Calu3 (cell line): ENCODE data around the gene AGXT2. TPM values are rescaled to one million over a fixed set of nuclear protein-coding genes. Genes with fewer than 3 reads are reported as not detected.

Source experiments
- BruUV-seq: library from RNA; stranded (reverse); fragments of 400-500 nt; replicated peaks from 2 replicates; lab custom pipeline; 2021; lab: Mats Ljungman, UMichigan
- CTCF ChIA-PET: fragments of 300-600 bp; sonication (Branson Sonifier 250); formaldehyde crosslinking; loops from one replicate; lab custom pipeline; 2022; ENCODE audit warnings: antibody characterized with exemption; lab: Charles Lee
- DNase-seq: peaks from one replicate; pipeline ENCODE4 v3.0.0; 2022
- H3K27ac Mint-ChIP-seq: one replicate; pipeline ENCODE4 v1.8.0; 2022; ENCODE audit warnings: mixed read lengths; ENCODE audit not compliant: unreplicated experiment
- H3K27me3 Mint-ChIP-seq: one replicate; pipeline ENCODE4 v1.8.0; 2022; ENCODE audit warnings: mixed read lengths; ENCODE audit not compliant: unreplicated experiment
- H3K36me3 Mint-ChIP-seq: one replicate; pipeline ENCODE4 v1.8.0; 2022; ENCODE audit warnings: mild to moderate bottlenecking, moderate library complexity, mixed read lengths; ENCODE audit not compliant: insufficient read depth, unreplicated experiment
- H3K4me1 Mint-ChIP-seq: one replicate; pipeline ENCODE4 v1.8.0; 2022; ENCODE audit warnings: mild to moderate bottlenecking, low read depth, mixed read lengths; ENCODE audit not compliant: unreplicated experiment
- H3K4me3 Mint-ChIP-seq: one replicate; pipeline ENCODE4 v1.8.0; 2022; ENCODE audit warnings: mild to moderate bottlenecking, low read depth, moderate library complexity, mixed read lengths; ENCODE audit not compliant: unreplicated experiment
- H3K9me3 Mint-ChIP-seq: one replicate; pipeline ENCODE4 v1.8.0; 2022; ENCODE audit warnings: low read depth, mixed read lengths; ENCODE audit not compliant: unreplicated experiment
- intact Hi-C: fragments of 100-400 bp; cut with micrococcal nuclease; formaldehyde crosslinking; loops from one replicate; pipeline ENCODE4 v1.10.0; 2022; ENCODE audit not compliant: unreplicated experiment
- total RNA-seq: library from RNA; stranded (reverse); gene quantifications from 2 replicates; pipeline ENCODE4 v1.2.3, GENCODE V29; 2022
- TF ChIP-seq, protein P1 (sequence below): fragments of 200-600 bp; IDR thresholded peaks from one replicate; pipeline ENCODE4 v1.8.0; 2022; ENCODE audit warnings: antibody characterized with exemption; ENCODE audit not compliant: unreplicated experiment

The AGXT2 gene
- total RNA-seq, 1 experiment from 2014 or later = not detected

DNA sequence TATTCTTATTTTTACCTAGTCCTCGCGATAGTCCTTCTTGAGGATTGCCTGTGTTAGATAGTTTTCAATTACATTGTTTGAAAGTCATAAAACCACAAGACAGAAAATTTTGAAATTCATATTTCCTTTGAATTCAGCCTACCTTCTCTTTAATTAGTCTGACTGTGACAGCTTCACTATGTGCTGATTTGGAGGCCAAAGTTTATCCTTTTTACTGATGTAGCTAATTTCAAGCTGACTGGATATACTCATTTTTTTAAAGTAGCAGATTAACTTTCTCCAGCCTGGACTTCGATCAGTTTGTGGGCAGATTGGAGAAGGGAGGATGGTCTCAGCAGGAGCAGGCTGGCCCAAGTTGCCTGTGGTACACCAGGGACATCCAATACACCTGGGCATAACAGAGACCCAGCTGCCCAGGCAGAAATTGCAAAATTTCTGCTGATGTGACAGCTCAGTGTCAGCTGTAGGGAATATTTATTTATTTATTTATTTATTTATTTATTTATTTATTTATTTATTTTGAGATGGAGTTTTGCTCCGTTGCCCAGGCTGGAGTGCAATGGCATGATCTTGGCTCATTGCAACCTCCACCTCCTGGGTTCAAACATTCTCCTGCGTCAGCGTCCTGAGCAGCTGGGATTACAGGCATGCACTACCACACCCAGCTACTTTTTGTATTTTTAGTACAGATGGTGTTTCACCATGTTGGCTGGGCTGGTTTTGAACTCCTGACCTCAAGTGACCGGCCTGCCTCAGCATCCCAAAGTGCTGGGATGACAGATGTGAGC is 24.2 kb downstream of the AGXT2 start:
- no TSS peak for BruUV-seq
- H3K4me1 Mint-ChIP-seq = no peaks in the 10 kb centered on the region
- no peaks in the 10 kb centered on the region for H3K36me3 Mint-ChIP-seq
- H3K27me3 Mint-ChIP-seq = peaks cover 12% of the 10 kb centered on the region
- no peak for DNase-seq
- CTCF ChIA-PET = no interaction called here
- TF ChIP-seq, protein P1, sequence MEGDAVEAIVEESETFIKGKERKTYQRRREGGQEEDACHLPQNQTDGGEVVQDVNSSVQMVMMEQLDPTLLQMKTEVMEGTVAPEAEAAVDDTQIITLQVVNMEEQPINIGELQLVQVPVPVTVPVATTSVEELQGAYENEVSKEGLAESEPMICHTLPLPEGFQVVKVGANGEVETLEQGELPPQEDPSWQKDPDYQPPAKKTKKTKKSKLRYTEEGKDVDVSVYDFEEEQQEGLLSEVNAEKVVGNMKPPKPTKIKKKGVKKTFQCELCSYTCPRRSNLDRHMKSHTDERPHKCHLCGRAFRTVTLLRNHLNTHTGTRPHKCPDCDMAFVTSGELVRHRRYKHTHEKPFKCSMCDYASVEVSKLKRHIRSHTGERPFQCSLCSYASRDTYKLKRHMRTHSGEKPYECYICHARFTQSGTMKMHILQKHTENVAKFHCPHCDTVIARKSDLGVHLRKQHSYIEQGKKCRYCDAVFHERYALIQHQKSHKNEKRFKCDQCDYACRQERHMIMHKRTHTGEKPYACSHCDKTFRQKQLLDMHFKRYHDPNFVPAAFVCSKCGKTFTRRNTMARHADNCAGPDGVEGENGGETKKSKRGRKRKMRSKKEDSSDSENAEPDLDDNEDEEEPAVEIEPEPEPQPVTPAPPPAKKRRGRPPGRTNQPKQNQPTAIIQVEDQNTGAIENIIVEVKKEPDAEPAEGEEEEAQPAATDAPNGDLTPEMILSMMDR = no peak
- H3K27ac Mint-ChIP-seq = no peak overlapping the region
- no peaks in the 10 kb centered on the region for H3K9me3 Mint-ChIP-seq
- intact Hi-C loops = no loop called here
- no peak overlapping the region for H3K4me3 Mint-ChIP-seq

DNA sequence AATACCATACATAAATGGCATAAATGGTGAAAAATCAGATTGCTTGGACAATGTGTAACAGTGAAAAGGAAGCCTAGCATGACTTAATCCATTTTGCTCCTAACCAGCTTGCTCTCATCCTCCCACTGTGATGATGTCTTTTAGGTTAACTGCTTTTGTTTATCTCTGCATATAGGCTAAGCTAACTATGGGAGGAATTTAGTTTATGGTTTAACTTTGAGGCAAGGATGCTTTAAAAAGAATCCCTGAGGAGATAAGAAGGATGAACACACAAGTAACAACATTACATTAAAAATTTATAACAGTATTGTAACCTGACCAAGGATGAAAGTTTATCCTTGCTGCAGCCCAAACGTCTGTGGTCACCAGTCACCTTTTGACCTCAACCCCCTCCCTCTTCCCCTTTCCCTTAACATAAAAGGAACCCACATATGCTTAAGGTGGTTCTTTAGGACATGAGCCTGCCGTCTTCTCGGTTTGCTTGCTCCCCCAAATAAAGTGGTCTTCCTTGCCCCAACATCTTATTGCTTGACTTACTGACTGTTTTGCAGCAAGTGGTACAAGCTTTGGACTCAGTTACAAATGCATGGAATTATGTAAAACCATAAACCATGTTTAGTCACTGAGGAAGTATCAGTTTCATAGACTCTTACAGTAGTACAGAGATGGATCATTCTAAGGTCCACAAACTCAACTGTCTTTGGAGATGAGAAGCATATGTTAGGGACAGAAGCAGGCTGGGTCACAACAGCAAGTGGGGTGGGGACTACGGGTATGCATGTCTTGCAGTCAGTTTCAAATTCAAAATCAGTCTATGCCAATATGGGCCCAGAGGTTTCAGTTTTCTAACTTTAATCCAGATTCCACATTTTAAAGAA is 31.3 kb downstream of the AGXT2 start:
- Mint-ChIP-seq H3K4me3 (no peak overlapping the region), H3K9me3 (no peaks in the 10 kb centered on the region), H3K27me3 (peaks cover 13% of the 10 kb centered on the region), H3K4me1 (no peaks in the 10 kb centered on the region), H3K36me3 (no peaks in the 10 kb centered on the region), H3K27ac (no peak overlapping the region)
- TF ChIP-seq, protein P1 = no peak
- intact Hi-C loops = no loop called here
- CTCF ChIA-PET = interaction anchor here (0.7 kb wide), 1 partner anchor 66 kb away, joined by 3 read pairs; no protein-coding TSS in a partner anchor
- BruUV-seq = no TSS peak
- no peak for DNase-seq

DNA sequence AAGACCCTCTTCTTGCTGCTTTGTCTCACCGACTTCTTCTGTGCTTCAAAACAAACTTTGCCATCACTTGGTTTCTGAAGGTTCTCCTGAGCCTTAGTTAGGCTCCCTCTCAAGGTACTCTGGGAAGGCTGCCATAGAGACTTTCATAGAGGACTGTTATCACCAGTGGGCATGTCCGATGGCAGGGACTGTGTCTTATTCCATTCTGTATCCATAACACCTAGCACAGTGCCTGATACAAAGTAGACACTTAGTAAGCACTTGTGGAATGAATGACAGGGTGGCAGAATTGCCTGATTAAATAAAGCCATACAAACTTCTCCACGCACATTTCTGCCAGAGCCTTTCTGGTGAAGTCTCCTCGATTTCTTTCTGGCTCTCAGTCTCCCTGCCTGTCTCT is 32.7 kb downstream of the AGXT2 start:
- peaks cover 15% of the 10 kb centered on the region for H3K27me3 Mint-ChIP-seq
- CTCF ChIA-PET = no interaction called here
- intact Hi-C loops = no loop called here
- no TSS peak for BruUV-seq
- TF ChIP-seq, protein P1 = no peak
- no peaks in the 10 kb centered on the region for H3K36me3 Mint-ChIP-seq
- no peaks in the 10 kb centered on the region for H3K4me1 Mint-ChIP-seq
- H3K9me3 Mint-ChIP-seq = no peaks in the 10 kb centered on the region
- no peak overlapping the region for H3K4me3 Mint-ChIP-seq
- no peak overlapping the region for H3K27ac Mint-ChIP-seq
- DNase-seq = no peak

DNA sequence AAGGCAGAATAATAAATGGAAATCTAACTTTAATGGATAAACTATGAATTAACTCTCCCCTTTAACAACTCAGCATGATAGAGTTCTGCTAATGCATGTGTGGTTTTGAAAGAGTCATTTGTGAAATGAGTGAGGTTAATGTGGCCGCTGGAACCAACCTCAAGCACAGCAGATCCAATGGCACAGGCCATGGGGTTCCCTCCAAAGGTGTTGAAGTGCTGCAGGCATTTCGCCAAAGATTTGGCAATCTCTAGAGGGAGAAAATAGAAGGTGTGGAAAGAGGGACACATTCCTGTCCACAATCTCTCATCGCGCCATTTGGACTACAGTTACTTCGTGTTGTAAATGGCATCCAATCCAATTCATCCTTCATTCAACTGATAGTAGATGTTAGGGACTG is 35.0 kb downstream of the AGXT2 start:
- H3K27ac Mint-ChIP-seq = no peak overlapping the region
- BruUV-seq = no TSS peak
- intact Hi-C loops = no loop called here
- DNase-seq = no peak
- H3K9me3 Mint-ChIP-seq = no peaks in the 10 kb centered on the region
- no peak overlapping the region for H3K4me3 Mint-ChIP-seq
- TF ChIP-seq, protein P1 = no peak
- peaks cover 37% of the 10 kb centered on the region for H3K27me3 Mint-ChIP-seq
- no peaks in the 10 kb centered on the region for H3K4me1 Mint-ChIP-seq
- H3K36me3 Mint-ChIP-seq = no peaks in the 10 kb centered on the region
- CTCF ChIA-PET = interaction anchor here (1.1 kb wide), 1 partner anchor 9 kb away, joined by 3 read pairs; no protein-coding TSS in a partner anchor
